ENCODE data around the gene GRIN1.

Gene GRIN1

GRCh38 chr9:137183980-137184595 lies 45.1 kb downstream of the GRIN1 start:
- TF ChIP-seq, protein P1, sequence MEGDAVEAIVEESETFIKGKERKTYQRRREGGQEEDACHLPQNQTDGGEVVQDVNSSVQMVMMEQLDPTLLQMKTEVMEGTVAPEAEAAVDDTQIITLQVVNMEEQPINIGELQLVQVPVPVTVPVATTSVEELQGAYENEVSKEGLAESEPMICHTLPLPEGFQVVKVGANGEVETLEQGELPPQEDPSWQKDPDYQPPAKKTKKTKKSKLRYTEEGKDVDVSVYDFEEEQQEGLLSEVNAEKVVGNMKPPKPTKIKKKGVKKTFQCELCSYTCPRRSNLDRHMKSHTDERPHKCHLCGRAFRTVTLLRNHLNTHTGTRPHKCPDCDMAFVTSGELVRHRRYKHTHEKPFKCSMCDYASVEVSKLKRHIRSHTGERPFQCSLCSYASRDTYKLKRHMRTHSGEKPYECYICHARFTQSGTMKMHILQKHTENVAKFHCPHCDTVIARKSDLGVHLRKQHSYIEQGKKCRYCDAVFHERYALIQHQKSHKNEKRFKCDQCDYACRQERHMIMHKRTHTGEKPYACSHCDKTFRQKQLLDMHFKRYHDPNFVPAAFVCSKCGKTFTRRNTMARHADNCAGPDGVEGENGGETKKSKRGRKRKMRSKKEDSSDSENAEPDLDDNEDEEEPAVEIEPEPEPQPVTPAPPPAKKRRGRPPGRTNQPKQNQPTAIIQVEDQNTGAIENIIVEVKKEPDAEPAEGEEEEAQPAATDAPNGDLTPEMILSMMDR (IDR thresholded peaks at IDR 0.05; ENCODE audit: insufficient read depth, low read length, poor library complexity, severe bottlenecking) = no peak
- TF ChIP-seq EZH2phosphoT487 (conservative IDR thresholded peaks at IDR 0.05; ENCODE audit: low read length) = no peak
- Histone ChIP-seq H3K27ac (ENCODE audit: low read depth, low read length) (no peak overlapping the region), H3K4me3 (ENCODE audit: insufficient read depth, low read length, poor library complexity, severe bottlenecking) (no peak overlapping the region), H4K20me1 (ENCODE audit: low read depth, low read length) (no peaks in the 10 kb centered on the region), H2AFZ (ENCODE audit: low read depth, low read length, severe bottlenecking) (no peak overlapping the region), H3K36me3 (ENCODE audit: low read length) (no peaks in the 10 kb centered on the region), H3K9me2 (replicated peaks; ENCODE audit: insufficient read depth, low read length) (no peaks in the 10 kb centered on the region), H3K4me2 (ENCODE audit: low read depth, low read length, poor library complexity, severe bottlenecking) (no peak overlapping the region), H3F3A (ENCODE audit: insufficient read depth) (no peaks in the 10 kb centered on the region), H3K9me3 (ENCODE audit: insufficient read depth, low read length) (no peaks in the 10 kb centered on the region), H3K27me3 (ENCODE audit: low read length) (no peaks in the 10 kb centered on the region), H3K79me2 (ENCODE audit: insufficient read depth, low read length) (peaks cover 14% of the 10 kb centered on the region), H3K9ac (ENCODE audit: low read length) (no peak overlapping the region)

GRCh38 chr9:137184881-137185660 lies 46.1 kb downstream of the GRIN1 start:
- Histone ChIP-seq H2AFZ (ENCODE audit: low read depth, low read length, severe bottlenecking) (no peak overlapping the region), H3K79me2 (ENCODE audit: insufficient read depth, low read length) (peaks cover 20% of the 10 kb centered on the region), H3K27me3 (ENCODE audit: low read length) (no peaks in the 10 kb centered on the region), H3K9me3 (ENCODE audit: insufficient read depth, low read length) (no peaks in the 10 kb centered on the region), H3K4me2 (ENCODE audit: low read depth, low read length, poor library complexity, severe bottlenecking) (no peak overlapping the region), H3K36me3 (ENCODE audit: low read length) (no peaks in the 10 kb centered on the region), H4K20me1 (ENCODE audit: low read depth, low read length) (no peaks in the 10 kb centered on the region), H3K9me2 (replicated peaks; ENCODE audit: insufficient read depth, low read length) (no peaks in the 10 kb centered on the region), H3K4me3 (ENCODE audit: insufficient read depth, low read length, poor library complexity, severe bottlenecking) (no peak overlapping the region), H3F3A (ENCODE audit: insufficient read depth) (no peaks in the 10 kb centered on the region), H3K9ac (ENCODE audit: low read length) (no peak overlapping the region), H3K27ac (ENCODE audit: low read depth, low read length) (no peak overlapping the region)
- TF ChIP-seq, protein P1 (IDR thresholded peaks at IDR 0.05; ENCODE audit: insufficient read depth, low read length, poor library complexity, severe bottlenecking) = no peak
- no peak for TF ChIP-seq EZH2phosphoT487 (conservative IDR thresholded peaks at IDR 0.05; ENCODE audit: low read length)

DNA sequence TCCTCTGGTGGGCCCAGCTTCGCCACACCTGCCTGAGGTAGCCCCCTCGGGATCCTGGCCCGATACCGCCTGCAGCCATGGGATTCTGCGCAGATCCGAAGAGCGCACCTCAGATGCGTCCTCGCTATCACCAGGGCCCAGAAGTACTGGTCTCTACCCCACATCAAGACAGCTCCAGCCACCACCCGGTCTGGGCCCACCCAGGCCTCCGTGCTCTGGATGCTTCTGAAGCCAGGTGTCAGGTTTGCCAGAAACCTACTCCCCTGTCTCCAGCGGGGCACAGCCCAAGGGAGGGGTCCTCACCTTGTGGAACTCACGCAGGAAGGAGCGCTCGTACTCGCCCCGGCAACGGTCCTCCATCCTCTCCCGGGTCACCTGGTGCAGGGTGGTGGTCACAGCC lies 47.0 kb downstream of the GRIN1 start:
- Histone ChIP-seq H4K20me1 (ENCODE audit: low read depth, low read length) (no peaks in the 10 kb centered on the region), H3K36me3 (ENCODE audit: low read length) (no peaks in the 10 kb centered on the region), H3K27me3 (ENCODE audit: low read length) (no peaks in the 10 kb centered on the region), H3K9me3 (ENCODE audit: insufficient read depth, low read length) (no peaks in the 10 kb centered on the region), H3K27ac (ENCODE audit: low read depth, low read length) (no peak overlapping the region), H3K9me2 (replicated peaks; ENCODE audit: insufficient read depth, low read length) (no peaks in the 10 kb centered on the region), H3F3A (ENCODE audit: insufficient read depth) (no peaks in the 10 kb centered on the region), H2AFZ (ENCODE audit: low read depth, low read length, severe bottlenecking) (no peak overlapping the region), H3K79me2 (ENCODE audit: insufficient read depth, low read length) (peaks cover 20% of the 10 kb centered on the region), H3K4me2 (ENCODE audit: low read depth, low read length, poor library complexity, severe bottlenecking) (no peak overlapping the region), H3K9ac (ENCODE audit: low read length) (no peak overlapping the region), H3K4me3 (ENCODE audit: insufficient read depth, low read length, poor library complexity, severe bottlenecking) (no peak overlapping the region)
- TF ChIP-seq, protein P1 (IDR thresholded peaks at IDR 0.05; ENCODE audit: insufficient read depth, low read length, poor library complexity, severe bottlenecking) = no peak
- no peak for TF ChIP-seq EZH2phosphoT487 (conservative IDR thresholded peaks at IDR 0.05; ENCODE audit: low read length)

All from SU-DHL-6 (cell line).